ENCODE data around the gene CMIP.

DNA sequence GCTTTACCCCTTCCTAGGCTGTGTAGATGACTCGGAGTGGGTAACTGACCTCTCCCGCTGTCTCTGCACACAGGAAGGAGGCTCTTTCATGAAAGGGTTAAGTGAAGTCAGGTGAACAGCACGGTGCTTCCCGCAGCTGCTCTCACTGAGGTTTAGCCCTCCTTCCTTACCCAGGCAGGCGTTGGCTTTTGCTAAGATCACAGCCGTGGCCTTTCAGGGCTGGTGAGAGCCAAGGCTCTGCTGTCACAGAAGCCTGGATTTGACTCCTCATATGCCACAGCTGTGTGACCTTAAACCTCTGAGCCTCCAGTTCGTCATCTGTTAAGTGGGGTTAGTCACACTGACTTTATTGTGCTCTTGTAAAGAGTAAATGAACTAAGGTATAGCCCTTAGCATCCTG, 243.6 kb downstream of the CMIP start:
- TF ChIP-seq, protein P1, sequence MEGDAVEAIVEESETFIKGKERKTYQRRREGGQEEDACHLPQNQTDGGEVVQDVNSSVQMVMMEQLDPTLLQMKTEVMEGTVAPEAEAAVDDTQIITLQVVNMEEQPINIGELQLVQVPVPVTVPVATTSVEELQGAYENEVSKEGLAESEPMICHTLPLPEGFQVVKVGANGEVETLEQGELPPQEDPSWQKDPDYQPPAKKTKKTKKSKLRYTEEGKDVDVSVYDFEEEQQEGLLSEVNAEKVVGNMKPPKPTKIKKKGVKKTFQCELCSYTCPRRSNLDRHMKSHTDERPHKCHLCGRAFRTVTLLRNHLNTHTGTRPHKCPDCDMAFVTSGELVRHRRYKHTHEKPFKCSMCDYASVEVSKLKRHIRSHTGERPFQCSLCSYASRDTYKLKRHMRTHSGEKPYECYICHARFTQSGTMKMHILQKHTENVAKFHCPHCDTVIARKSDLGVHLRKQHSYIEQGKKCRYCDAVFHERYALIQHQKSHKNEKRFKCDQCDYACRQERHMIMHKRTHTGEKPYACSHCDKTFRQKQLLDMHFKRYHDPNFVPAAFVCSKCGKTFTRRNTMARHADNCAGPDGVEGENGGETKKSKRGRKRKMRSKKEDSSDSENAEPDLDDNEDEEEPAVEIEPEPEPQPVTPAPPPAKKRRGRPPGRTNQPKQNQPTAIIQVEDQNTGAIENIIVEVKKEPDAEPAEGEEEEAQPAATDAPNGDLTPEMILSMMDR (IDR thresholded peaks at IDR 0.05) = no peak
- no peak for TF ChIP-seq POLR2A (IDR thresholded peaks at IDR 0.05)
